HG03442 (cell line): Measurements from ENCODE around the gene TMSB4Y.
A peak's percentile ranks its signal among the peaks of the same experiment; 100 is the strongest.

Experiments used
- ATAC-seq: cut with Tn5 transposase; IDR thresholded peaks from one replicate; pipeline ENCODE4 v1.9.1; 2021; ENCODE audit warnings: mild to moderate bottlenecking, moderate library complexity; ENCODE audit not compliant: unreplicated experiment

The TMSB4Y gene

GRCh38 chrY:13703568-13703968 lies at the start of gene TMSB4Y:
Gene TMSB4Y (plus strand): TSS chrY:13703899.
- ATAC-seq: peak; percentile 85

- ATAC-seq: no peak
Observed at GRCh38 chrY:13664162-13664561, 39.5 kb upstream of the TMSB4Y start.

- no peak for ATAC-seq
Observed at GRCh38 chrY:13671122-13671521, 32.6 kb upstream of the TMSB4Y start.

GRCh38 chrY:13702276-13702675 lies 1.4 kb upstream of the TMSB4Y start:
- no peak for ATAC-seq

- no peak for ATAC-seq
Observed at GRCh38 chrY:13704121-13704930, 627 bp downstream of the TMSB4Y start.

- ATAC-seq: no peak
Observed at GRCh38 chrY:13705197-13705596, 1.5 kb downstream of the TMSB4Y start.

- ATAC-seq: no peak
Observed at GRCh38 chrY:13708038-13708437, 4.3 kb downstream of the TMSB4Y start.

- no peak for ATAC-seq
Observed at GRCh38 chrY:13718996-13719395, 15.3 kb downstream of the TMSB4Y start.

- no peak for ATAC-seq
Observed at GRCh38 chrY:13729517-13729916, 25.8 kb downstream of the TMSB4Y start.

- no peak for ATAC-seq
Observed at GRCh38 chrY:13738618-13739017, 34.9 kb downstream of the TMSB4Y start.

- ATAC-seq: peak; percentile 90
Observed at GRCh38 chrY:13751289-13752071, 47.8 kb downstream of the TMSB4Y start.

GRCh38 chrY:13754661-13755060 lies 51.0 kb downstream of the TMSB4Y start:
- no peak for ATAC-seq
